Testis (tissue), 2 donors: ENCODE results near the gene ANKLE1.

Source experiments
- POLR2A ChIP-seq: fragments of 450-650 bp; IDR thresholded peaks from one replicate; pipeline ENCODE4 v1.6.1; 2017; ENCODE audit warnings: antibody characterized with exemption, mild to moderate bottlenecking, moderate library complexity
- TF ChIP-seq, protein P1 (sequence below), 3 experiments: fragments of 450-650 bp in 2 of 3; fragments of 200-600 bp in 1 of 3; sonication (generic) in 1 of 3; IDR thresholded peaks; one replicate each; pipeline ENCODE4 v1.5.1; 2016 to 2019; ENCODE audit warnings: antibody characterized with exemption in 3 of 3, mild to moderate bottlenecking in 2 of 3, moderate library complexity in 1 of 3

GRCh38 chr19:17283504-17283996, 1.8 kb downstream of the ANKLE1 start:
- TF ChIP-seq, protein P1, sequence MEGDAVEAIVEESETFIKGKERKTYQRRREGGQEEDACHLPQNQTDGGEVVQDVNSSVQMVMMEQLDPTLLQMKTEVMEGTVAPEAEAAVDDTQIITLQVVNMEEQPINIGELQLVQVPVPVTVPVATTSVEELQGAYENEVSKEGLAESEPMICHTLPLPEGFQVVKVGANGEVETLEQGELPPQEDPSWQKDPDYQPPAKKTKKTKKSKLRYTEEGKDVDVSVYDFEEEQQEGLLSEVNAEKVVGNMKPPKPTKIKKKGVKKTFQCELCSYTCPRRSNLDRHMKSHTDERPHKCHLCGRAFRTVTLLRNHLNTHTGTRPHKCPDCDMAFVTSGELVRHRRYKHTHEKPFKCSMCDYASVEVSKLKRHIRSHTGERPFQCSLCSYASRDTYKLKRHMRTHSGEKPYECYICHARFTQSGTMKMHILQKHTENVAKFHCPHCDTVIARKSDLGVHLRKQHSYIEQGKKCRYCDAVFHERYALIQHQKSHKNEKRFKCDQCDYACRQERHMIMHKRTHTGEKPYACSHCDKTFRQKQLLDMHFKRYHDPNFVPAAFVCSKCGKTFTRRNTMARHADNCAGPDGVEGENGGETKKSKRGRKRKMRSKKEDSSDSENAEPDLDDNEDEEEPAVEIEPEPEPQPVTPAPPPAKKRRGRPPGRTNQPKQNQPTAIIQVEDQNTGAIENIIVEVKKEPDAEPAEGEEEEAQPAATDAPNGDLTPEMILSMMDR (IDR thresholded peaks at IDR 0.05) = no peak
- TF ChIP-seq POLR2A = no peak
